Fibroblast of skin of right quadriceps (primary cell): ENCODE measurements around the gene LRCOL1.

Experiments
- DNase-seq: peaks from one replicate; pipeline ENCODE4 v3.0.0-alpha.2; 2013

LRCOL1 gene

GRCh38 chr12:132610051-132610759, at the start of gene LRCOL1:
Gene LRCOL1, minus strand, starts transcription at chr12:132610582. Its CDS starts 4,331 bp downstream, at chr12:132606251.
- peak; percentile 78 for DNase-seq

GRCh38 chr12:132660052-132660451, 49.7 kb upstream of the LRCOL1 start:
- DNase-seq: no peak

- DNase-seq: no peak
Measured at GRCh38 chr12:132659146-132659545, 48.8 kb upstream of the LRCOL1 start.

GRCh38 chr12:132658149-132658894, 47.9 kb upstream of the LRCOL1 start:
- DNase-seq: no peak

- no peak for DNase-seq
Measured at GRCh38 chr12:132657004-132657727, 46.8 kb upstream of the LRCOL1 start.

GRCh38 chr12:132653567-132654290, 43.3 kb upstream of the LRCOL1 start:
- no peak for DNase-seq

- no peak for DNase-seq
Measured at GRCh38 chr12:132651444-132652100, 41.2 kb upstream of the LRCOL1 start.

GRCh38 chr12:132649226-132649945, 39.0 kb upstream of the LRCOL1 start:
- no peak for DNase-seq

GRCh38 chr12:132648616-132649225, 38.3 kb upstream of the LRCOL1 start:
- no peak for DNase-seq

- no peak for DNase-seq
Measured at GRCh38 chr12:132647858-132648257, 37.5 kb upstream of the LRCOL1 start.

- DNase-seq: no peak
Measured at GRCh38 chr12:132646850-132647249, 36.5 kb upstream of the LRCOL1 start.

- no peak for DNase-seq
Measured at GRCh38 chr12:132642846-132643835, 32.8 kb upstream of the LRCOL1 start.

GRCh38 chr12:132641811-132642650, 31.6 kb upstream of the LRCOL1 start:
- DNase-seq: no peak

GRCh38 chr12:132640936-132641335, 30.6 kb upstream of the LRCOL1 start:
- no peak for DNase-seq

GRCh38 chr12:132639956-132640520, 29.7 kb upstream of the LRCOL1 start:
- DNase-seq: no peak

GRCh38 chr12:132638541-132639408, 28.4 kb upstream of the LRCOL1 start:
- peak; percentile 22 for DNase-seq

- no peak for DNase-seq
Measured at GRCh38 chr12:132637811-132638210, 27.4 kb upstream of the LRCOL1 start.
